SU-DHL-6 (cell line): ENCODE measurements around the gene TRIM51G.
"Not testable (repeated sequence)": the region's sequence is repeated elsewhere in the genome, so short reads cannot be mapped to it uniquely, and the experiment has no call there.

Source experiments
- H2AFZ ChIP-seq: fragments of 200-600 bp; sonication (generic); 2 replicates; pipeline ENCODE4 v1.6.1; 2014; ENCODE audit warnings: low read depth, mild to moderate bottlenecking, moderate library complexity, mixed read lengths, antibody characterized with exemption, low read length; ENCODE audit not compliant: severe bottlenecking
- H3F3A ChIP-seq: fragments of 200-600 bp; shearing (Covaris generic); 2 replicates; pipeline ENCODE4 v1.6.0; 2016; ENCODE audit warnings: antibody characterized with exemption, mild to moderate bottlenecking; ENCODE audit not compliant: insufficient read depth
- H3K27ac ChIP-seq: fragments of 200-600 bp; sonication (generic); 2 replicates; pipeline ENCODE4 v1.5.1; 2016; ENCODE audit warnings: low read depth, mild to moderate bottlenecking, low read length, moderate library complexity, mixed read lengths
- H3K27me3 ChIP-seq: fragments of 200-600 bp; sonication (generic), shearing (Covaris generic); 2 replicates; pipeline ENCODE4 v1.6.0; 2014; ENCODE audit warnings: mild to moderate bottlenecking, low read length
- H3K36me3 ChIP-seq: fragments of 200-600 bp; sonication (generic); 2 replicates; pipeline ENCODE4 v1.6.1; 2014; ENCODE audit warnings: mild to moderate bottlenecking, low read length, mixed read lengths
- H3K4me2 ChIP-seq: fragments of 300-600, 200-600 bp; shearing (Covaris generic), sonication (generic); 2 replicates; pipeline ENCODE4 v1.6.0; 2014; ENCODE audit warnings: low read length, low read depth, mild to moderate bottlenecking; ENCODE audit not compliant: poor library complexity, severe bottlenecking
- H3K4me3 ChIP-seq: fragments of 200-600 bp; sonication (generic); 2 replicates; pipeline ENCODE4 v1.5.1; 2014; ENCODE audit warnings: antibody characterized with exemption, low read length, mild to moderate bottlenecking, mixed read lengths; ENCODE audit not compliant: insufficient read depth, poor library complexity, severe bottlenecking
- H3K79me2 ChIP-seq: fragments of 200-600 bp; sonication (generic); 2 replicates; pipeline ENCODE4 v1.6.1; 2014; ENCODE audit warnings: mild to moderate bottlenecking, low read length, moderate library complexity; ENCODE audit not compliant: insufficient read depth
- H3K9ac ChIP-seq: fragments of 200-600 bp; sonication (generic); 2 replicates; pipeline ENCODE4 v1.7.0; 2014; ENCODE audit warnings: mild to moderate bottlenecking, low read length
- H3K9me2 ChIP-seq: fragments of 200-600 bp; sonication (generic); replicated peaks from 2 replicates; pipeline ENCODE4 v1.6.1; 2014; ENCODE audit warnings: low read length; ENCODE audit not compliant: insufficient read depth
- H3K9me3 ChIP-seq: fragments of 200-600 bp; sonication (generic); 2 replicates; pipeline ENCODE4 v1.6.1; 2014; ENCODE audit warnings: low read length, mixed read lengths; ENCODE audit not compliant: insufficient read depth
- H4K20me1 ChIP-seq: fragments of 200-600 bp; sonication (generic); 2 replicates; pipeline ENCODE4 v1.6.1; 2014; ENCODE audit warnings: low read depth, mild to moderate bottlenecking, antibody characterized with exemption, low read length, moderate library complexity, mixed read lengths

Gene TRIM51G, protein sequence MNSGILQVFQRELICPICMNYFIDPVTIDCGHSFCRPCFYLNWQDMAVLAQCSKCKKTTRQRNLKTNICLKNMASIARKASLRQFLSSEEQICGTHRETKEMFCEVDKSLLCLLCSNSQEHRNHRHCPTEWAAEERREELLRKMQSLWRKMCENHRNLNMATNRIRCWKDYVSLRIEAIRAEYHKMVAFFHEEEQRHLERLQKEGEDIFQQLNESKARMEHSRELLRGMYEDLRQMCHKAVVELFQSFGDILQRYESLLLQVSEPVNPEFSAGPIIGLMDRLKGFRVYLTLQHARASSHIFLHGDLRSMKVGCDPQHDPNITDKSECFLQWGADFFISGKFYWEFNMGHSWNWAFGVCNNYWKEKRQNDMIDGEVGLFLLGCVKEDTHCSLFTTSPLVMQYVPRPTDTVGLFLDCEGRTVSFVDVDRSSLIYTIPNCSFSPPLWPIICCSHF

GRCh38 chr11:48983785-48984184, at the start of gene TRIM51G:
TSS of gene TRIM51G (minus strand) at chr11:48983885. CDS start at chr11:48981695, 2,190 bp downstream.
- not testable (repeated sequence) for H3K9me3 ChIP-seq

DNA sequence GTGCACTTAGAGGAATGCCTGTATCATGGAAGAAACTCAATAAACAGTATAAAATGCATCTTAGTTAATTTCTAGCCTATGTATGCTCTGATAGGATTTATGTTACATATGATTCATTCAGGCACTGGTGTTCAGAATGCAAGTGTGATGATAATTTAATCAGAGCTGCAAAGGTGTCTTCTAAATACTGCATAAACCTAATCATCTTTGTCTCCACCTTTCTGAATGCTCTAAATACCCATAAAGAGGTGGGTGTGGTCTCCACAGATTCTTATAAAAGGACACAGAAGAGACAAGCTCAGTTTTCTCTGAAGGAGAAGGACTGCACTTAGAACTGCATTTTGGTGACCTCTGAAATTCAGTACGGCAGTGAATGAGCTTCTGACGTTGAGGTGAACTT, 44.8 kb upstream of the TRIM51G start, which contains the start of gene TRIM49B:
TSS of gene TRIM49B (plus strand) at position 301 of the 400 bp plus-strand sequence. CDS start 2,777 bp downstream, outside the sequence.
- H3K9me3 ChIP-seq, H3K27me3 ChIP-seq: not testable (repeated sequence)

More at GRCh38 chr11:48983785-48984184, at the start of gene TRIM51G:
- H3K4me3 ChIP-seq, H3F3A ChIP-seq, H3K27me3 ChIP-seq, H3K4me2 ChIP-seq, H2AFZ ChIP-seq, H4K20me1 ChIP-seq, H3K79me2 ChIP-seq, H3K9me2 ChIP-seq, H3K9ac ChIP-seq, H3K27ac ChIP-seq, H3K36me3 ChIP-seq: not testable (repeated sequence)

DNA sequence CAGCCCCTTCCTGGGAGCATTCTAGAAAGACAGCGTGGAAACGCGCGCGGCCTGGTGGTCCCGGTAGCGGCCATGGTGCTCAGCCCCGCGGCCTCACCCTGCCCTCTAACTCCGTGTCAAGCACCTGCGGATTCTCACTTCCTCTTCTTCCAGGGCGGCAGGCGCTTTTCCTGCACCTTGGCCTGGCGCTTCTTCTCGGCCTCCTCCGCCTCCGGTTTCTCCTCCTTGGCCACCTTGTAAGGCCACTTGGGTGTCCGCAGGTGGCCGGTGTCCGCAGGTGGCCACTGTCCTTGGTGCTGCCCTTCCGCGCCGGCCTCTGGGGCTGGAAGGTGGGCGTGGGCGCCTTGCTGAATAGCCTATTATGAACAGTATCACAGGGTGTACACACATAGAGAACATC, 15.1 kb downstream of the TRIM51G start:
- not testable (repeated sequence) for H3K79me2 ChIP-seq

More for the DNA sequence above, 44.8 kb upstream of the TRIM51G start, which contains the start of gene TRIM49B:
- H3K36me3 ChIP-seq, H2AFZ ChIP-seq, H3K79me2 ChIP-seq, H3K9me2 ChIP-seq, H3K4me2 ChIP-seq, H3K27ac ChIP-seq, H4K20me1 ChIP-seq, H3K4me3 ChIP-seq, H3F3A ChIP-seq, H3K9ac ChIP-seq: not testable (repeated sequence)

GRCh38 chr11:48955315-48956049, 28.2 kb downstream of the TRIM51G start:
- H3K9me3 ChIP-seq, H3K9ac ChIP-seq, H3K36me3 ChIP-seq, H2AFZ ChIP-seq, H3K27me3 ChIP-seq, H3K4me2 ChIP-seq, H4K20me1 ChIP-seq, H3K27ac ChIP-seq, H3K79me2 ChIP-seq, H3K9me2 ChIP-seq, H3K4me3 ChIP-seq, H3F3A ChIP-seq: not testable (repeated sequence)

More for the DNA sequence above, 15.1 kb downstream of the TRIM51G start:
- not testable (repeated sequence) for H3K9me2 ChIP-seq, H3K27me3 ChIP-seq, H3K36me3 ChIP-seq, H3K9ac ChIP-seq, H3K4me3 ChIP-seq, H3K9me3 ChIP-seq, H3K27ac ChIP-seq, H2AFZ ChIP-seq, H3F3A ChIP-seq, H4K20me1 ChIP-seq, H3K4me2 ChIP-seq

DNA sequence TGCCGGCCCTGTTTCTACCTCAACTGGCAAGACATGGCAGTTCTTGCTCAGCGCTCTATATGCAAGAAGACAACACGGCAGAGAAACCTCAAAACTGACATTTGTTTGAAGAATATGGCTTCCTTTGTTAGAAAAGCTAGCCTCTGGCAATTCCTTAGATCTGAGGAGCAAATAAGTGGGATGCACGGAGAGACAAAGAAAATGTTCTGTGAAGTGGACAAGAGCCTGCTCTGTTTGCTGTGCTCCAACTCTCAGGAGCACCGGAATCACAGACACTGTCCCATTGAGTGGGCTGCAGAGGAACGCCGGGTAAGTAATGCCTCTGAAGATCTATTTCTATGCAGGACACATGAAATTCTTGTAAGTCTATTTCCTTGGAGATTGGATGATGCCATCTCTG, 37.9 kb downstream of the TRIM51G start:
- H3K27ac ChIP-seq, H3K36me3 ChIP-seq, H3K79me2 ChIP-seq, H3K27me3 ChIP-seq, H2AFZ ChIP-seq, H3K9me2 ChIP-seq, H3K9ac ChIP-seq, H3K4me3 ChIP-seq, H3F3A ChIP-seq, H4K20me1 ChIP-seq, H3K9me3 ChIP-seq, H3K4me2 ChIP-seq: not testable (repeated sequence)
